NCI-H2227 (cell line): ENCODE data around the gene UBXN6.
A peak's percentile ranks its signal among the peaks of the same experiment; 100 is the strongest.

ENCODE experiments used
- DNase-seq: peaks from one replicate; lab custom pipeline; 2025; ENCODE audit not compliant: unreplicated experiment; lab: John Stamatoyannopoulos, UW

Gene UBXN6

DNA sequence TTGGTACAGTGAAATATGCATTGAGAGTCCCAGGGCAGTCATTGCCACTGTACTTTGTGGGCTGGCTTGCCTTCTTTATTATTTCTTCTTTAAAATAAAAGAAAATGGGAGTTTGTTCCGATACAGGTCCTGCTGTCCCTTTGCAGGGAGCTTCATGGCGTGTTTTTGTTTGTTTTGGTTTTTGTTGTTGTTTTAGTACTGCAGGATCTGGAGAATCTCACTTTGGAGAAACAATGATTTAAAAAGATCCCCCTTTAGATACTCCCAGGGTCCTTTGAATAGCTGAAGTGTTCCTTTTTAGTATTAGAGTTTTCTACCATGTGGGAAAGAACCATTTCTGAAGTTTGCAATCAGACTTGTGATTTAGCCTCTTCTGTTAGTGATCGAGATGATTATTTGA, 44.0 kb downstream of the UBXN6 start:
- no peak for DNase-seq

DNA sequence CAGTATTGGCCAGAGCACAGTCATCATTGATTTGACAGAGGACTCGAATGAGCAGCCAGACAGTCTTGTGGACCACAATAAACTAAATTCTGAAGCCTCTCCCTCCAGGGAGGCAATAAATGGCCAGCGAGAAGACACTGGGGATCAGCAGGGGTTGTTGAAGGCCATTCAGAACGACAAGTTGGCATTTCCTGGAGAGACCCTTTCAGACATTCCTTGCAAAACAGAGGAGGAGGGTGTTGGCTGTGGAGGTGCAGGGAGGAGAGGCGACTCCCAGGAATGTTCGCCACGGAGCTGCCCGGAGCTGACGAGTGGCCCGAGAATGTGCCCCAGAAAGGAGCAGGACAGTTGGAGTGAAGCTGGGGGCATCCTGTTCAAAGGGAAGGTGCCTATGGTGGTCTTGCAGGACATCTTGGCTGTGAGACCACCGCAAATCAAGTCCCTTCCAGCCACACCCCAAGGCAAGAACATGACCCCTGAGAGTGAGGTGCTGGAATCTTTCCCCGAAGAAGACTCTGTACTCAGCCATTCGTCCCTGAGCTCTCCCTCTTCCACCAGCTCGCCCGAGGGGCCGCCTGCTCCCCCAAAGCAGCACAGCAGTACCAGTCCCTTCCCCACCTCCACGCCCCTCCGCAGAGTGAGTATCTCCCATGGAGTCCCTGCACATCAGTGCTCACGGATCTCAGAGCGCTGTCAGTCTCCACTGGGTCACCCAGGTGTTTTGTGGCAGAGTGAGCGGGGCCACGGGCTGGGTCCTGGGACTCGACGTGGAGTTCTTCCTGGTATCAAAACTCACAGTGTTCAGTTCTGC, 48.3 kb downstream of the UBXN6 start:
- no peak for DNase-seq

DNA sequence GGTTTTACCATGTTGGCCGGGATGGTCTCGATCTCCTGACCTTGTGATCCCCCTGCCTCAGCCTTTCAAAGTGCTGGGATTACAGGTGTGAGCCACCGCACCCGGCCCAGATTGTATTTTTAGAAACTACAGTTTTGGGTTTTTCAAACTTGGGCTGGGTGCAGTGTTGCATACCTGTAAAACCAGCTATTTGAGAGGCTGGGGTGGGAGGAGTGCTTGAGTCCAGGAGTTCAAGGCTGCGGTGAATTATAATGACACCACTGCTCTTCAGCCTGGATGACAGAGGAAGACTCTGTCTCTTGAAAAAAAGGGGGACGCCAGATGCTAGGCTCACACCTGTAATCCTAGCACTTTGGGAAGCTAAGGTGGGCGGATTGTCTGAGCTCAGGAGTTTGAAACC, 51.0 kb downstream of the UBXN6 start:
- DNase-seq, result no peak

DNA sequence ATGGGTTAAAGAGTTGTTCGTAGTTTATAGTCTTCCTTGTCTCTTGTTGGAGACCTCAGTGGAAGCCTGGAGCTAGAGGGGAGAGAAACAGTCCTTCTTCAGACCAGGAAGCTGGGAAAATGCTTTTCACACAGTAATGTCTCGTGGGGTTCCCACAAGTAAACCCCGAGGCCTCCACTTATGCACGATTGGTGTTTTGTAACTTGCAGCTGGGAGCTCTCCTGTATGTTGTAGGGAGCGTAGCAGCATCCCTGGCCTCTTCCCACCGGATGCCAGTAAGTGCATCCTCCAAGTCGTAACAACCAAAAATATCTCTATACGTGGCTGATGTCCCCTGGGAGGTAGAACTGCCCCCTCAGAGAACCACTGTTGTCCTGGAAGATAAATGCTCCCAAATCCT, 51.6 kb downstream of the UBXN6 start:
- DNase-seq, result no peak

DNA sequence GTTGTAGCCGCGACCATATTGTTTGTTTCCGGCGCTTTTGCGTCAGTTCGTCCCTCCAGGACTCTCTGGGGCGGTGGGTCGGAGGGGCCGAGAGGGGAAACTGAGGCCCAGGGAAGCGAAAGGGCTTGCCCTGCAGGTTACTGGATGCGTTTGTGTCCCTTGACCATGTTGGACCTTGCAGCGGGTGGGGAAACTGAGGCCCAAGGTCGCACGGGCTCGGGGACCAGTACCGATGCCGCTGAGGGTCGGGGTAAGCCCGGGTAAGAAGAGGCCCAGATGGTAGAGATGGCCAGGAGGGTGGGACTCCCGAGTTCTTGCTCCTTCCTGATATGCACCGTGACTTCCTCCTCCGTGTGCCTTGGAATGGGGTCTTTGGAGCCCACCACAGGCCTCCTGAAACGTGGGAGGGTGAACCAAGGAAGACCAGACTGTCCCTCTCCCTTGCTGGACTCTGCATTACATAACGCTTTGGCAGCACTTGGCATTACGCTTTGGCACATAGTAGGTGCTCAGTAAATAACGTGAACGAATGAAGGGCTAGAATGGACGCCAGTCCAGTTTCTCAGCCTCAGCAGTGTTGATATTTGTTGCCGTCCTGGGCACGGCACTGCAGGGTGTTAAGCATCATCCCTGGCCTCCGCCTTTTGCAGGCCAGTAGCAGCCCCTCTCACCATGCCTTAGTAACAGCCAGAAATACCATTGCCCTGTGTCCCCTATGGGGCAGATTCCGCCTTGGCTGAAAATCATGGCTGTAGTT, 54.4 kb downstream of the UBXN6 start:
- DNase-seq, result no peak

DNA sequence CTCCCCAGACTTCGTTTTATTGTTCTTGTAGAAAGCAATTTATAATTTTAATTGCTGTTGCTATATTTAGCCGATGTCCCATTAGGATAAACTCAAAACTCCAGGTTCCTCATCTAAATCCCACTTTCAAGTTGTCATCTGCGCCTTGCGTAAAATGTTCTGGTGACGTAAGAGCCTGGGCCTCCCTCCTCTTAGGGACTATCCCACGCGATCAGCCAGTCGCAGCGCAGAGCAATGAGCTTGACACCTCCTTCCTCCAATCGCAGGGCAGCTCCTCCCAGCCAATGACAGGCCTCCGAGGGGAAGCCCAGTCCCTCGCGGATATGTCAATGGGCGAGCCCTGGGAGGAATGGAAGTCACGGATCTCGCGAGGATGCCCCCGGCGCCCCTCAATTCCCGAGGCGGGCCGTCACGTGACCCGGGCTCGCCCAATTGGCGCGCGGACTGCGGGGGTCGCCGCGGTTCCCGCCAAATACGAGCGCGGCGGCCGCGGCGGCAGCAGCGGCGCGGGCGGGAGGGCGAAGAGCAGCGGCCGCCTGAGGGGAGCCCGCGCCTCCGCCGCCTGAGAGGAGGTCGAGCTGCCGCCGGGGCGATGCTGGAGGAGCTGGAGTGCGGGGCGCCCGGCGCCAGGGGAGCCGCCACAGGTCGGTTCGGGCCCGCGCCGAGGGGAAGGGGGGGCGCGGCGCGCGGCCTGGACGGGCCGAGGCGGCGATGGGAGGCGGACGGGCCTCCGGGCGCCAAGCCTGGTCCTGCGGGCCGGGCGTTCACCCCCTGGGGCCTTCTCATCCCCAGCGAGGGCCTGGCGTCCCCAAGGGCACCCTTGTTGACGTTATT, 55.2 kb downstream of the UBXN6 start, which contains the start of gene CHAF1A:
CHAF1A (plus strand) TSS at position 470 of the 834 bp plus-strand sequence; CDS start at position 593, 123 bp downstream.
- peak; percentile 98 for DNase-seq

DNA sequence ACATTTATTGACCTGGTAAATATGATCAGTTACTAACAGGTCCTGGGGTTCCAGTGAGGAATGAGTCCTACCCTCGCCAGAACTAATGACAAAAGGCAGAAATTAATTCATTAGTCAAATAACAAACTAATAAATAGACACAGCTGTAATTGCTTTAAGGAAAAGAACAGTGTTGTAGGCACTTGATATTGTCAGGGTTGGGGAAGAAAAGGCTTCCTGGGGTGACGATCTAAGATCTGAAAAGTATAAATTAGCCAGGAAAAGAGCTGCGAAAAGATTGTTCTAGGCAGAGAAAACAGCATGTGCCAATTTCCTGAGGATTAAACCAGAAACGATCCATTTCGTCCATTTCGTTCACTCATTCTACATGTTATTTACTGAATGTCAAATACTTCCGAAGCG, 55.8 kb downstream of the UBXN6 start:
- no peak for DNase-seq

DNA sequence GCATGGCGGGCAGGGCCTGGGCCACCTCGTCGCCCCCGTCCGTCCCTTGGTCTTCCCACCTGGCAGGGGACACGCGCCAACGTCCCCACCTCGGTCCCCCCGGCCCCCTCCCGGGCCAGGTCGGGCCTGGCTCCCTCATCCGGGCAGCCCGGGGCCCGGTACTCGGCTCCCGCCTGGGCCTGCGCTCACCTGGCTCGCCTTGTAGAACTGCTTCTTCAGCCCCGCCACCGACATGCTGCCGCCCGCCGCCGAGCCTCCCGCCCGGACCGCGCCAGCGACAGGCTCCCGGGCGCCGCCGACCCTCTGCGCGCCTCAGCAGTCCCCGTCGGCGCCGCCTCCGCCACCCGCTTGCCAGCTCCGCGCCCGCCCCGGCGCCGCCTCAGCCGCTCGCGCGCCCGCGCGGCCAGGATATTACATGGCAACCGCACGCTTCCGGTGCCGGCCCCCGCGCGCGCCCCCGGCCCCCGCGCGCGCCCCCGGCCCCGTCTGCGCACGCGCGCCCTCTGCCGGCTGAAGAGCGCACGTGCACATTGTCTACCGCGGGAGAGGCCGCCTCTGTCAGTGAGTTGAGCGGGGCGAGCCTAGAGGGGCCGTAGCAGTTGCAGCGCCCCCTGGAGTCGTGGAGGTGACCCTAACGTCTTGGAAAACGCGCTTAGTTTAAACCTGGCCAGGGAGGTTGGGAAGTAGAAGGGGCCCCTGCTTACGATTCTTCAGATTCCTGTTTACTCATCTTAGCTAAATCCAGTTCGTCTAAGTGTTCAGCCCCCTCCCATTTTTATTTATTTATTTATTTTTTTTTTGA, 57.3 kb downstream of the UBXN6 start, which contains the start of gene SH3GL1:
SH3GL1 (minus strand) TSS at position 413 of the 802 bp plus-strand sequence; CDS start at position 234, 179 bp downstream.
- DNase-seq, result peak; percentile 92

DNA sequence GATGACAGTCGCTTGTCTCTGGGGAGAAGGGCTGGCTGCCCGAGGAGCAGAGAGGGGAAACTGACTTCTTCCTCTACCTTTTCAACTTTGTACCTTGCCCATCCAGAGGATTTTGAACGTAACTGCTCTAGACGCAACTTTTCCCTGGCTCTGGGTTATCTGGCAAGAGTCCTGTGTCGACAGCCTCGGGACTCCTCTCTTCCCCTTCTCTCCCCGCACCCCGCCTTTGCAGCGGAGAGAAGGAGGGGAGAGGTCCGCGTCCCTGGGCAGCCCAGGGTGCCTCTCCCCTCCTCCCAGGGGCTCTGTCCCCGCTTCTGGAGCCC, 57.8 kb downstream of the UBXN6 start:
- DNase-seq, result no peak

DNA sequence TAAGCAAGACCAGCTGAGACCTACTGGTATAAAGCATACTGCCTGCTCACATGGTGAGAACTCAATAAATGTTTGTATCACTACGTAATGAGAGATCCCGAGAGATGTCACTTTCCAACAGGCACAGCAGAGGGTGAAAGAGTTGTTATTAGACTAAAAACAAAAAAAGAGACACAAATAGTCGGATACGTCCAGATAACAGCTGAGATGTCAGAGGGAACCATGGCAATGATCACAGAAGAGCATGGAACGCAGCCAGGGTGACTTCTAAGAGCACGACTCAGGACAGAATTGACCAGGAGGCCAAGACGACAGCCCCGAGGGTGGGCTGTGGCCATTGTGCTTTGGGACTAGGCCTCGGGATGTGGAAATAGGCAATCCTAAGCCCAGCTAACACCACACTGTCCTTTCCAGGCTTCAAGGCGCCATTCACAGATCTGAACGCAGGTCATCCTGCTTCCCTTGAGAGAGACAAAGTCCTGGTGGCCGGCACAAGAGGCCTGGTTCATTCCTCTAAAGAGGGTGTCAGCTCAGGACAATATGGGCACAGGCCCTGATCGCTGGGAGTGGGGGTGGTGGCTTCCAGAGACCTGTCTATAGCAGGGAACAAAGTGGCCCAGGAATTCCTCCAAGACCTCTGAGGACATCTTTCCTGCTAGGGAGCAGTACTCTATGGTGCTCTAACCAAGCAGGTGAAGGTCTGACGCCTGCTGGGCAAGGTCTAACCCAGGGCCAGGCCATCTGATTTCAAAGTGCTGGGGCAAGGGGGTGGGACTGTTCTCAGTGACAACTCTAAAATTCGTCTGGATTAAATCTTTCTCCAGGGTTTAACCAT, 60.4 kb downstream of the UBXN6 start:
- DNase-seq, result no peak
